Brain microvascular endothelial cell (primary cell): ENCODE results near the gene TBC1D26.
"Not testable (repeated sequence)": the region's sequence is repeated elsewhere in the genome, so short reads cannot be mapped to it uniquely, and the experiment has no call there.

Source experiments
- DNase-seq: peaks from one replicate; pipeline ENCODE4 v3.0.0-alpha.2; 2020
- H3K27ac ChIP-seq: fragments of 250-450 bp; sonication (Bioruptor Pico); 2 replicates; pipeline ENCODE4 v1.5.1; 2020; ENCODE audit warnings: mild to moderate bottlenecking, moderate library complexity
- H3K27me3 ChIP-seq: fragments of 250-450 bp; sonication (Bioruptor Pico); replicated peaks from 2 replicates; pipeline ENCODE4 v1.5.1; 2020; ENCODE audit warnings: mild to moderate bottlenecking
- H3K36me3 ChIP-seq: fragments of 250-450 bp; sonication (Bioruptor Pico); replicated peaks from 2 replicates; pipeline ENCODE4 v1.5.1; 2020; ENCODE audit warnings: mild to moderate bottlenecking
- H3K4me3 ChIP-seq: 2 replicates; pipeline ENCODE4 v1.5.1; 2011; ENCODE audit warnings: low read depth, mild to moderate bottlenecking, control low read depth, low read length, moderate library complexity
- in situ Hi-C: cut with HindIII; loops from 2 replicates; pipeline ENCODE4 v1.10.0; 2017; ENCODE audit warnings: low sequenced_read_pairs, low pct_ligation_motif_present
- TF ChIP-seq, protein P1 (sequence below): IDR thresholded peaks from 2 replicates; pipeline ENCODE4 v1.5.1; 2011; ENCODE audit warnings: low read depth, mild to moderate bottlenecking, moderate library complexity, low read length, control low read depth, inconsistent platforms; ENCODE audit errors: missing control alignments

Gene TBC1D26

DNA sequence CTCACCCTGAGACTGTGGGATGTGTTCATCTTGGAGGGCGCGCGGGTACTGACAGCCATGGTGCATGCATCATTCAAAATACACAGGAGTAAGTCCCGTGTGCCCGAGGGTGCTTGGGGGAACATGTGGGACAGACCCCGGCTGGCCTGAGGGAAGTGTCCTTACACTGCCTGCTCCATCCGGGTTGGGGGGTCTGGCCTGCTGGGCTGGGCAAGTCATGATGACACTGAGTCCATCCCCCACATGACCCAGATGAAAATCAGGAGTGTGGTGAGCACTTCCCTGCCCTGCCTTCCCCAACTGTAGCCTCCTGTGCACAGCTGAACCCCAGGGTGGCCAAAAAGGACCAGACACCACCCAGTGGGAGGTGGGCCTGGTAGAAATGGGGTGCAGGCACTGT, 10.8 kb downstream of the TBC1D26 start:
- DNase-seq = no peak
- TF ChIP-seq, protein P1, sequence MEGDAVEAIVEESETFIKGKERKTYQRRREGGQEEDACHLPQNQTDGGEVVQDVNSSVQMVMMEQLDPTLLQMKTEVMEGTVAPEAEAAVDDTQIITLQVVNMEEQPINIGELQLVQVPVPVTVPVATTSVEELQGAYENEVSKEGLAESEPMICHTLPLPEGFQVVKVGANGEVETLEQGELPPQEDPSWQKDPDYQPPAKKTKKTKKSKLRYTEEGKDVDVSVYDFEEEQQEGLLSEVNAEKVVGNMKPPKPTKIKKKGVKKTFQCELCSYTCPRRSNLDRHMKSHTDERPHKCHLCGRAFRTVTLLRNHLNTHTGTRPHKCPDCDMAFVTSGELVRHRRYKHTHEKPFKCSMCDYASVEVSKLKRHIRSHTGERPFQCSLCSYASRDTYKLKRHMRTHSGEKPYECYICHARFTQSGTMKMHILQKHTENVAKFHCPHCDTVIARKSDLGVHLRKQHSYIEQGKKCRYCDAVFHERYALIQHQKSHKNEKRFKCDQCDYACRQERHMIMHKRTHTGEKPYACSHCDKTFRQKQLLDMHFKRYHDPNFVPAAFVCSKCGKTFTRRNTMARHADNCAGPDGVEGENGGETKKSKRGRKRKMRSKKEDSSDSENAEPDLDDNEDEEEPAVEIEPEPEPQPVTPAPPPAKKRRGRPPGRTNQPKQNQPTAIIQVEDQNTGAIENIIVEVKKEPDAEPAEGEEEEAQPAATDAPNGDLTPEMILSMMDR = no peak
- no peak overlapping the region for H3K4me3 ChIP-seq
- no peaks in the 10 kb centered on the region for H3K27me3 ChIP-seq
- no peaks in the 10 kb centered on the region for H3K36me3 ChIP-seq
- no peak overlapping the region for H3K27ac ChIP-seq
- in situ Hi-C loops = no loop called here

DNA sequence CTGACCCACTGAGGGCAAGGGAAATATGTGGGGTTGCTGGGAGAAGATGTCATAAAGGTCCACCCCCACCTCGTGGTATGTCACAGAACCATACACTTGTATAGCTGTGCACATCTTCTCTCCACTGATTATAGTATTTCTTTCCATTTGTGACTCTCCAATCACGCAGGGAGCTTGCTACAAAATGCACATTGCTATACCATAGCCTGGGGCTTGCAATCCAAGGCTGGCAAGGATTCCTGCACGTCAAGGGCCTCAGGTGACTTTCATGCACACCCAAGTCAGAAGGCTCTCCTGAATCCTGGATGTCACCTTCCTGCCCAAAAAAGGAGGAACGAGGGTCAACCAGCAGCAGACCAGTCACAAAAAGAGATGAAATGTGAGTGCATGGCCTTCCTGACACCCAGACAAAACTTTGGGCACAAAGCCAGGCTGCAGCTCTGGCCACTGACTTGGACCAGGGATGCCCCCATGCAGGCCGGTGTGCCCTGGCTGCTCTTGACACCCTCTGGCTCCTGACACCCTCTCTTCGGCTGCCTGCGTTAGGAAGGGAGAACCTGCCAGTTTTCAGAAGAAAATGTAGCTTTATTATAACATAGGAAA, 12.1 kb downstream of the TBC1D26 start:
- in situ Hi-C loops = no loop called here
- Histone ChIP-seq H3K27me3 (no peaks in the 10 kb centered on the region), H3K36me3 (no peaks in the 10 kb centered on the region), H3K4me3 (no peak overlapping the region), H3K27ac (no peak overlapping the region)
- no peak for DNase-seq
- TF ChIP-seq, protein P1 = no peak

DNA sequence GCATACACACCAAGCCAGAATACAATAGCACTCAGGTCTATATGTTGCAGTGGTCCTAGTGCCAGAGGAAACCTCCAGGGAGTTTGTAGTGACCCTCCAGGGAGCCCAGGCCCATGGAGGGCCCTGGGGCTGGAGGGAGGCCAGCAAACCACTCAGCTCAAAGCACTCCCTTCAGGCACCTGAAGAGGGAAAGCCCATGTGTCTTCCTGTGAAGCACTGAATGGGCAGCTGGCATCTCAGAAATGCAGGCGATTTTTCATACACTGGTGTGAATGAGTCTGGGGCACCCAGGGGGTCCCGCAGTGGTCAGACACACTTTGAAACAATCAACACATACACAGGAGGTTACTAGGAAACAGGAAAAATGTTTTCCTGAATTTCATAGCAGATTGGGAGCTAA, 12.8 kb downstream of the TBC1D26 start:
- Histone ChIP-seq H3K36me3 (no peaks in the 10 kb centered on the region), H3K27me3 (no peaks in the 10 kb centered on the region), H3K4me3 (no peak overlapping the region), H3K27ac (no peak overlapping the region)
- TF ChIP-seq, protein P1 = no peak
- in situ Hi-C loops = no loop called here
- no peak for DNase-seq

DNA sequence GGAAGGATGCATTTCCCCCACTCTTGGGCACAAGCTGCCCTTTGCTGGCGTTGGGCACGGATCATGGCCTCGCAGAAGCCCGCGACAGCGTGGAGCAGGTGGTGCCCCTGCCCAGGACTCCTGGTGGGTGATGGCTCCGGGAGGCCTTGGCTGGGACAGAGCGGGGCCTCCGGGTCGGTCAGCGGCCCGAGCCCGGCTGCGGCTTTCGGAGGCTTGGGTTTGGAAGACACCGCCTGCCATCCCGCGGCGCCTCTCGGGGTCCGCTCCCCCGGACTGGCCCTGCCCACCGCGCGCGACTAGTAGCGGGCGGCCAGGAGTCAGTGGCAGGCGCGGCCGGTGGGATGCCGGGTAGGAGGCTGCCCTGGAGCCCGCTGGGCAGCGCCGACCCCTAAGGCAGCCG, 17.3 kb downstream of the TBC1D26 start:
- H3K4me3 ChIP-seq, H3K36me3 ChIP-seq, H3K27me3 ChIP-seq, H3K27ac ChIP-seq, in situ Hi-C loops, DNase-seq: not testable (repeated sequence)

DNA sequence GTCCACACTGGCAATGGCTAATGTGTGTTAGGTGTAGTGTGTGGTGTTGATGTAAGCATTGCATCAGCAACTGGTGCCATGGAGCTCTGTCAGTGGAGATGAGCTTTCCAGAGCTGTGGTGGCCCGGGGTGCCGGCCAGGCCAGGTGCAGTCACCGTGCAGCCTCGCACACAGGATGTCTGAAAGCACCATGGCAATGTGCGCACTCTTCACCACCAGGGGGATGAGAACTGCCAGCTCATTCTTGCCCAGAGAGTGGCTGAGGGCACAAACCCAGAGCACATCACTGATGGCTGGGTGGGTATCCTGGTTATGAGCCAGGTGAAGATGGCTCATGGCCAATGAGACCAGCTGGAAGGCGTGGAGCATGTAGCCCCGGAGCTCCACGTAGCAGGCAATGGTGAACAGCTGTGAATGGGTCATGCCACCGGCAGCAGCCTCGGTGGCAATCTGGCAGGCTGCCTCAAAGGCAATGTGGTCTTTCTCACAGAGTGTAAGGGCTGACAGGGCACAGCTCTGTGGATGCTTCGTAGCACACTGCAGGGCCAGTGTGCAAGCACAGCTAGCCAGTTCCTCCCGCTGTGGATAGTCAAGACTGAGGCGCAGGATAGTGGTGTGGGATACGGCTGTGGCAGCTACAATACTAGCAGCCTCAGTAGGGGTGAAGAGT, 36.9 kb downstream of the TBC1D26 start:
- H3K27ac ChIP-seq, H3K4me3 ChIP-seq, H3K27me3 ChIP-seq, DNase-seq, in situ Hi-C loops, H3K36me3 ChIP-seq: not testable (repeated sequence)

DNA sequence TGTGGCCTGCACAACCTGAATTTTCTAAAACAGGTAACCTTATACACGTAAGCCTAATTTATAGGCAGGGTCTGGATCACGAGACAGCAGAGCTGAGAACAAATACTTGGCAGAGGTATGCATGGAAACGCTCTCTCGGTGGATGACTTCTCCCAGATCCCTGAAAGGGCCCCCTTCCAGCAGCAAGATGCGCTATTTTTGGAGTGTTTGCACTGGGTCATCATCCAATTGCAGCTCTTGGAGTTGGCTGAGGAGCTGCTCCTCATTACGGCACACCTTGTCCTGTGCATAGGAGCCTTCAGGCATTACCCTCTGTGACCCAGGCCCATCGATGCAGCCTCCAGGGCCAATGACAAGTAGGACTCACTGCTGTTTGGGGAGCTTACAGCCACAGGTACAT, 38.6 kb downstream of the TBC1D26 start:
- H3K4me3 ChIP-seq, H3K27ac ChIP-seq, H3K27me3 ChIP-seq, DNase-seq, in situ Hi-C loops, H3K36me3 ChIP-seq: not testable (repeated sequence)

DNA sequence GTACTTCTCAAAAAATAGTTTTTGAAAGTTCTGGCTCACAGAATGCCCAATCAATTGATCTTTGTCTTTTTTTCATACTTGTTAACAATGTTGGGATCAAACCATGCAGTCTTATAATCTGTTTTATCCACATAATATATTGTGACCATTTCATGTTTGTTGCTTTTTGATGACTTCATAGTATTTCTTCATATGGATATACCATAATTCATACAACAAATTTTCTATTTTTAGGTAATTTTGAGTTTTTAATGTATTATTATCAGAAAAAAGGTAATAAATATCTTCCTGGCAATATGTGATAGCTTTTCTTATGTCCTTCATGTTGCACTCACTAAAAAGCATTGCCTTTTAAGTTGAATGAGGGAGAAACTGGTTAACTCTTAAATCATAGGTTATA, 44.8 kb downstream of the TBC1D26 start:
- H3K27ac ChIP-seq = no peak overlapping the region
- TF ChIP-seq, protein P1 = no peak
- in situ Hi-C loops = no loop called here
- DNase-seq = no peak
- H3K36me3 ChIP-seq = no peaks in the 10 kb centered on the region
- no peaks in the 10 kb centered on the region for H3K27me3 ChIP-seq
- no peak overlapping the region for H3K4me3 ChIP-seq
